IPS-NIHi11 (cell line): ENCODE measurements around the gene TMED1.

Experiments
- DNase-seq: peaks from one replicate; pipeline ENCODE4 v3.0.0; 2012; ENCODE audit warnings: mixed read lengths, low spot score

TMED1 gene

DNA sequence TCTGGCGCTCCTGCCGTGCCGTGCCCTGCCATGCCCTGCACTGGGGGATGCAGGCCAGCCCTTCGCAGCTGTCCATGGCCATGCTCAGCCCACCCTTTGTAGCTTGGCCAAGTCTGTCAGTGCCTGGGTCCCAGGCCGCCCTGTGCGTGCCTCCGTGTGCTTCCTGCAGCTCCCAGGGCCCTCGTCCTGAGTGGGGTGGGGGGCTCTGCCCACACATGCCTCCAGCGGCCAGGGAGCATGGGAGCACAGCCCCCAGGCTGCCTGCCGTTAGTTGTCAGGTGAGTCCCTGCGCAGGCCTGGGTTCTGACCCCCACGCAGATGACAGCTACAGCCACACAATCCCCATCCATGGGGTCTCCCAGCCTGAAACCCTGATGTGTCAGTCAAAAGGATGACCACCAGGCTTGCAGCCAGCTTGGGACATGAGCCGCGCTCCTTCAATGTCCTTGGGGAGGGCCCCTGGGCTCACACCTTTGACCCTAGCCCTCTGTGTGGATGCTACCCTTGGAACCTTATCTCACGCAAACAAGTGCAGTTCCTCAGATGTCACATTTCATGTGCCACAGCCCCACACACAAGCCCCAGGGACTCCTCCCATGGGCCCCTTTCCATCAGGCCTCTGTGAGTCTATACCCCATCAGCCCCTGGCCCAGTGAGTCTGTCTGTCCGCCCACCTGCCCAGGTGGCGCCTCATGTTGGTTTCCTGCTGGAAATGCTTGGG lies 24.5 kb downstream of the TMED1 start:
- no peak for DNase-seq

DNA sequence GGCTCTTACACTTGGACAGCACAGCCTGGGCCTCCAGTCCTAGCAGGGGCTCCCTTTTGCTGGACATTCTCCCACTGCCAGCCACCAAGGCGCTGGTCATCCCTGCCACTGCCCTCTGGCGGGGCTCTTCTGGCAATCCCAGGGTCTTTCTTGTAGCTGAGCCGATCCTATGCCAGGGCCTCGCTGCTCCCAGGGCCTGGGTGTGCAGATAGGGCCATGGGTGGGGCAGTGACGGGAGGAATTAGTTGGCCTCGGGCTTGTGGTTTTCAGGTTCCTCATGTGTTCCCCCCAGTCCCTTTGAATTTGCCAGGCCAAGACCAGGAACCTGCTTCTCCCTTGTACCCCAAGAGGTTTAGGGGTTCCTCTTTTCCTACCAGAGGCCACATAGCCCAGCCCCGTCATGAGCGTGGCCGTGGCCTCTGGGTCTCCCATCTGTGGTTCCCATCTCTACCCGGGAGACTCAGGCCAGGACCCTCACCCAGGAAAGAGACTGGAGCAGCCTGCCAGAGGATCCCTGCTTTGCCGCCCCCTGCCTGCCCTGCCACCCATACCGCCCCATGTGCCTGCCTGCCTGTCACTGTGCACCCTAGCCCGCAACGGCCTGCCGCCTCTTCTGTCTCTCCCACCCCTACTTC lies 26.2 kb downstream of the TMED1 start:
- no peak for DNase-seq

DNA sequence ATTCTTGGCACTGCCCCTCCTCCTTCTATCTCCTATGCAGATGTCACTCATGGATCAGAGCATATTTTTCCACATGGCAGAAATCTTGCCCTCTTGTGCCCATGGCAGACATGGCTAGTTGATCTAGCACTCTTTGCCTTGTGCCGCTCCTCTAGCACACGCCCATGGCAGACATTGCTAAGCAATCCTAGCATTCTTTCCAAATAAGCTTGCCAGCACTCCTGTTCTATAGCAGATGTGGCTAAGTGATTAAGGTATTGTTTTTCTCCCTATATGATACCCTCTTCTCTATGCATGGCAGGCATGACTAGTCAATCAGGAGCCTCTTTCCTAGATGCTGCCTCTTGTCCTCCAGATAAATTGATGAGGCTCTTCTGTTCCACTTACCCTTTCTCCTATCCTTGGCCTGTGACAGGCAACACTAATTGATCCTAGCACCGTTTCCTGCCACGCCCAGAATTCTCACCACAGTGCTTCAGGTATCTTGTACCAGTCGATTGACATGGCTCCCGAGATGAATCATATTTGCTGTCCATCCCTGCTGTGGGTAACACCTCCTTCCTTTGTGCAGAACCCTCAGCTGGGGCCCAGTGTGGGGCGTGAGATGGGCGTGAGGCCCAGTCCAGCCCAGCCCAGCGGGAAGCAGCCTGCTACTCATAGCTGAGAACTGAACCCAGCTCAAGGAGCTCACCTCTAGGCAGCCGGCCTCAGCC lies 26.9 kb downstream of the TMED1 start:
- no peak for DNase-seq

DNA sequence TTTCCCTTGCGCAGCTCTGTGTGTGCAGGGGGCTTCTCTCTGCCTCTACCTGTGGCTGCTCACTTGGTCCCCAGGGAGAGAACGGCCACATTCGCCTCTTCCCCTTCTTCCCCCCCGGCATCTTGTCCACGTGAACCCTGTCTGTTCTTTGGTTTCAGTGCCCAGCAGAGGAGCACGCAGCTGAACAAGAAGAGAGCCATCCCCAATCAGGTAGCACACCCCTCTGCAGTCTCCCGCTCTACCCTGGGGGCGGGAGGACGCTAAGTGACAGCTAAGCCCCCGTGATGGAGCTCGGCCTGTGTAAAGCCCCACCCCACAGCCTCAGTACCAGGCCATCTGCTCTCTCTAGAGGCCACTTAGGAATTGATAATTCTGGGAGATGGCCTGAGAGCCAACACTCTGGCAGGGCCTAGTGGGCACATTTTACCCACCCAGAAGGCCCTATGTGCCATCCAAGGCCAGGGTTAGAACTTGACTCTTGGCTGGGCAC lies 30.2 kb downstream of the TMED1 start:
- DNase-seq: no peak

DNA sequence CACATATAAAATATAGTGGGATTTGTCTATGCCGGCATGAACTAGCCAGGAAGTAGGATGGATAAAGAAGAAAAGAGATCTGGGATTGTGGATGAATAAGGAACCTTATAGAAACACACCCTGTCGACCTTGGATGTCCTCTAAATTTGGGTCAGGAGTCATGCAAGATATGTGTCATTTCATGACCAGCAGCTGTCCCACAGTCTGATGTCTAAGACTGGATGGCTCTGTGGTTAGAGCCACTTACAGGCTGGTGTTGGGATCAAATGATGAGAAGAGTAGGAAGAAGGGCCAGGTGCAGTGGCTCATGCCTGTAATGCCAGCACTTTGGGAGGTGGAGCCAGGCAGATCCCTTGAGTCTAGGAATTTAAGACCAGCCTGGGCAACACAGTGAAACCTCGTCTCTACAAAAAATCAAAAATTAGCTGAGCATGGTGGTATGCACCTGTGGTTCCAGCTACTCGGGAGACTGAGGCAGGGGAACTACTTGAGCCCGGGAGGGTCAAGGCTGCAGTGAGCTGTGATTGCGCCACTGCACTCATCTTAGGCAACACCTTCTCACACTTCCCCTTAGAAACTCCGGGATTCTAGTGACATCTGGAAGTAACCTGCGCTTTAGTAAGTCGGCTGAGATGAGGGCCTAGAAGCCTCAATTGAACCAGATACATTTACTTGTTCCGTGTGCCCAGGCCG lies 30.8 kb downstream of the TMED1 start:
- no peak for DNase-seq

DNA sequence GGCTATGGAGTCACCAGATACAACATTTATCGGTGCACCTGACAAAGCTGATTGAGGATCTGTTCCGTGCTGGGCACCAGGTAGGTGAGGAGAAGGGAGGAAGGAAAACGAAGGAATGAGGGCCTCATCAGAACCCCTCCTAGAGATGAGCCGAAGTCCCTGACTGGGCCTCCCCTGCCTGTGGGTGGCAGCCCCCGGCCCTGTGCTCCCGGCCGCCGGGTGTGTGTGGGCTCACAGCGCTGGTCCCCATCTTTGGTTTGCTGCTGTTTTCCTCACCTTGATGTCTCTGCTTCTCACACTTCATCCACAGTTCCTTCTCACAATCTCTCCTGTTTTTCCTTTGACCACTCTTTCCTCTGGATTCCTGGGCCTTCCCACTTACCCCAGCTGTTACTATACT lies 32.8 kb downstream of the TMED1 start:
- no peak for DNase-seq

DNA sequence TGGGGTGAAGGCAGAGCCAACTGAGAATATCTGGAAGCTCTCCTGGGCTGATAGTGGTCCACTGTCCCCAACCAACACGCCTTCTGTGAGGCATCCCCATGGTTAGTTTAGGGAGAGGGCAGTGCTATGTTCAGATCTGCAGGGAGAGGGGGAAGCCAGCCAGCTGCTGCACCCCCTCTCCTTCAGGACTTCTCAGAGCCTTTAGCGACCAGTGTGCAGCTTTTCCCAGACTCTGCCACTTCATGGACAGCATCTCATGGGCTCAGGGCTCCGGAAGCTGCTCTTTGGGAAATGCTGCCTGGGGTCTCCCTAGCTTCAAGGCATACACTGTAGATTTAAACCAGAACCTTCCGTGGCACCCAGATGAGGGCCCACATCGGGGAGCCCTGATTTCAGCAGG lies 33.5 kb downstream of the TMED1 start:
- DNase-seq: no peak

DNA sequence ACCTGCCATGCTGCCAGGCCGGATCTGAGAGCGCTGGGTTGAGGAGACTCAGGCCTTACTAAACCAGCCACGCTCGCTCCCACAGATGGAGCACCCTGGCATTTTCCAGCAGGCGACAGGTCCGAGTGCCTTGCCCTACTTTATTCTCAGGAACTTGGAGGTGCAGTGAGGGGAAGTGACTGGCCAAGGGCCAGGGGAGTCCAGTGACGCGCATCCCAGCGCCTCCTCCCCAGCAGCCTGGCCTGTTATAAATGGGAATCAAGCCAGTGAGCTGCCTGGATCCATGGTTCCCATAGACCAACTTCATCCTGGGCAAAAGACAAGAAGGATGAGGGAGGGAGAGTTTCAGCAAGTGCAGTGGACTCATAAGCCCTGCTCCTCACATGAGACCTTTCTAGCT lies 35.5 kb downstream of the TMED1 start:
- DNase-seq: no peak

DNA sequence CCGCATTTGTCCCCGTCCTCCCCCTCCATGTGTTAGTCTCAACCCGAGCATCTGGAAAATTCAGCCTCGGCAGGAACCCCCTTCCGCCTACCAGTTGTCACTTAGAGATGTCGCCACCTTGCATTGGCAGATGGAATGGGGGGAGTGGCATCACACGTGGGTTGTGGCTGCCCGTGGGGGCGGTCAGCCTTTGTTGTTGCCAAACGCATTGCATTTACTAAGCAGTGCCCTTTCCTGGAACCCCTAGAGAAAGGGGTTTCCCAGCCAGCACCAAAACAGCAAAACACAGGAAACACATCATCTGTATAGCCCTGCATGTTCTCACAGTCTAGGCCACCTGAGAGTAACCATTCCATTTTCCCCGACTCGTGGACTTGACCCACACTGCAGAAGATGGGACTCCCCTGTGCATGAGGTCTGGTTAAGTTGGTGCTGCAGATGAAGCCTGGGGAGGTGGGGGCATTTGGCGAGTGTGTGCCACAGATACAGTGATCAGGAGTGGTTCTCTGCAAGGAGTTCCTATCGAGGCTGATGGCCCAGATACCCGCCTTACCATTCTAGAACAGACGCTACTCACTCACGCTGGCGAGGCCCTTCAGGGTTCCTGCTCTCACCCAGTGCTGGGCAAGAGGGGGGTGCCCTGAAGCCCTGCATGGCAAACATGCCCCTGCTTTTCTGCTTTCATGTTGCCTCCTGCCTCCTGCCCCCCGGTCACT lies 38.3 kb downstream of the TMED1 start:
- DNase-seq: no peak

DNA sequence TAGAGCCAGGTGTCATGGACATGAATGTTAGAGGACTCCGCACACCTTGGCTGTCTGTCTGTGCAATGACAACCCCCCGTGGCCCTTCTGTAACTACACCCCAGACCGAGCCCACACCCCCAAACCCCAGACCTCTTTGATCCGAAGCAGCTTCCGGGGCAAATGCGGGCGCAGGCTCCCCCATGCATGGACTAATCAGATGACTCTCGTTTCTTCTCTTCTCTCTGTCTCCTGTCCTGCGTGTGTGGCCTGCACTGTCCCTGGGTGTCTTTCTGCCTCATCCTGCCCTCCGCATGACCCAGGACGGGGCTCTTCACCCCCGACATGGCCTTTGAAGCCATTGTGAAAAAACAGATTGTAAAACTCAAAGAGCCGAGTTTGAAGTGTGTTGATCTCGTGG lies 38.9 kb downstream of the TMED1 start:
- no peak for DNase-seq

DNA sequence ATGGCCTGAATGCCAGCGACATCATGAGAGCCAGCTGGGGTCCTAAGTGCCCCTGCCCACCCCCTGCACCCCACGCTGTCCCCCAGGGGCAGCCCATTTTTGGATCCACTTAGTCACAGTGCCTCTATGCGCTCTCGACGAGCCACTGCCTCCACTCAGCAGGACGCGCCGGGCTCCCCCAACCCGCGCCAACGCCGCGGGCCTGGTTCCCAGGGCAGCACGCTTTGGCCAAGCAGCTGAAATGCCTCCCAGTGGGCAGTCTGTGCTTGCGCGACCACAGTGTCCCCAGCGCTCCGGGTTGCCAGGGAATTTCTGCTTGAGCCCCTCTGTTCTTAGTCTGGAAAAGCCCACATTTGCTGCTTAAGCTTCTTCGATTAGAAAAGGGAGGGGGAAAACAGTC lies 39.4 kb downstream of the TMED1 start:
- DNase-seq: no peak

DNA sequence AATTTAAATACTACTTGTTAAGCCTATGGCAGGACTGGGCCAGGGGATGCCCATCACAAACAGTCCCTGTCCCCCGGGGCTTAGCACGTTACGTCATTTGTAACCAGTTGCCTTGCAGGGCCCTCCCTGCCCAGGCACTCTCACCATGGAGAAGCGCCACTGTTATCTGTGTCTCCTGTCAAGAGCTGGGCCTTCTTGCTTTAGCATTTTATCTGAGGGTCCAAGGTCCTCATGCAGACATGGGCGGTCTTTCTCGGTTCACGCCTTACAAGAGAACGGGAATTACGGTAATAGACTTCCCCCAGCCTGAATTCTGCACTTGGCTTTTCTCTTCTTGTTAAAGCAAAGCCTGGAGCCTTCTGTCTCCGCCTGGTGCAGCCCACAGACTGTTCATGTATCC lies 46.1 kb downstream of the TMED1 start:
- no peak for DNase-seq

DNA sequence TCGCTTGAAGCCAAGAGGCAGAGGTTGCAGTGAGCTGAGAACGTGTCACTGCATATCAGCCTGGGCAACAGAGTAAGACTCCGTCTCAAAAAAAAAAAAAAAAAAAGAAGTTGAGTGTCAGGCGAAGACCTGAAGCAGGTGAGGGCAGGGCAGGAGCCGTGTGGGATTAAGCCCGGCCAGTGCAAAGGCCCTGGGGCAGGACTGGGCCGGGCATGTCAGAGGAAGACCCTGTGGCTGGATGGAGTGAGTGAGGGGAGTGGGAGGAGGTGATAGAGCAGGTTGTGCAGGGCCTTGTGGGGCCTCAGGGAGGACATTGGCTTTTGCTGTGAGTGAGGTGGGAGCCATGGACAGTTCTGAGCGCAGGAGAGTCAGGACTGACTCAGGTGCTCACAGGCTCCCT lies 47.9 kb downstream of the TMED1 start:
- DNase-seq: no peak

DNA sequence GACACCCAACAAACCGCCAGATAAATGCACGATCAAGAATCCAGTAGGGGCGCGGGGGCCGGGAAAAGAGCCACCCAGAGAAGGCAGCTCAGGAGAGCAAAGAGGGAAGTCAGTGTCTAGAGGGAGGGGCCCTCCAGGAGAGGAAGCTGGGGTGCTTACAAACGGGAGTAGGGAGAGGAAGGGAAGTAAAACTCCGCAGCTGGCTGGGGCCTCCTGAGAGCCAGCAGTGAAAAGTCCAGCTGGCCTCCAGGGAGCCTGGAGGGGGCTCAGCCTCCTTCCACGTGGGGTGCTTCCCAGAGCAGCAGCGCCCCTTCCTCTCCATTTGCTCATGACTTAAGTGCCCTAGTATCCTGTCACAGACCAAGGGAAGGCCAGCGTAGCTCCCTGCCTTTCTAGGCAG lies 51.8 kb downstream of the TMED1 start:
- DNase-seq: no peak

DNA sequence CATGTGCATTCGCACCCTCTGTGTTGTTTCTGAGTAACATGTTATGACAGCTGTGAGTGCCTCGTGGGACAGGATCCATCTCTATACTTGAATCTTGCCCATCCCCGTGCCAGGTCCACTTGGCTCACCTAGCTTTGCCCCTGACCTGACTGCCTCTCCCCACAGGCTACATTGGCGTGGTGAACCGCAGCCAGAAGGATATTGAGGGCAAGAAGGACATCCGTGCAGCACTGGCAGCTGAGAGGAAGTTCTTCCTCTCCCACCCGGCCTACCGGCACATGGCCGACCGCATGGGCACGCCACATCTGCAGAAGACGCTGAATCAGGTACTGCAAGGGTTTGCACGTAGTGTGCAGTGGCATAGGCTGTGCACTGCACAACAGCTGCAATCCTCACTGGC lies 53.2 kb downstream of the TMED1 start:
- no peak for DNase-seq
